Dedifferentiated amniotic fluid mesenchymal stem cell (primary cell): ENCODE results near the gene FRRS1.

Experiments
- DNase-seq: peaks from one replicate; pipeline ENCODE4 v3.0.0-alpha.2; 2016; ENCODE audit errors: extremely low spot score

FRRS1 gene

DNA sequence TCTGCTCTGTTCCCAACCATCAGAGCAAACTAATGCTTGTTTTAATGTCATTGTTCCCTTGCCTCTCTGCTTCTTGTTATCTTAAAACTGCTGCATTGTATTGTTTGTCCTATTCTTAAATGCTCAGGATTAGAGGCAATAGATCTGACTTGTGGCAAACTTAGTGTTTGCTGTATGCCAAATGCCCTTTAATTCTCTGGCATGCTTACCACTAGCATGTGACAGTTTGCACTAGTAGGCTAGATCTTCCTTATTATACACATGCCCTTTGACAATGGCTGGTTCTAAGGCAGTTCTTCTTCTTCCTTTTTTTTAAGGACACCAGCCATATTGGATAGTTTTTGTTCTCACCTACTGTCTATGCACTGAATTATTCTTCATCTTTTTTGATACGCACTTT is 90.4 kb downstream of the FRRS1 start:
- no peak for DNase-seq

DNA sequence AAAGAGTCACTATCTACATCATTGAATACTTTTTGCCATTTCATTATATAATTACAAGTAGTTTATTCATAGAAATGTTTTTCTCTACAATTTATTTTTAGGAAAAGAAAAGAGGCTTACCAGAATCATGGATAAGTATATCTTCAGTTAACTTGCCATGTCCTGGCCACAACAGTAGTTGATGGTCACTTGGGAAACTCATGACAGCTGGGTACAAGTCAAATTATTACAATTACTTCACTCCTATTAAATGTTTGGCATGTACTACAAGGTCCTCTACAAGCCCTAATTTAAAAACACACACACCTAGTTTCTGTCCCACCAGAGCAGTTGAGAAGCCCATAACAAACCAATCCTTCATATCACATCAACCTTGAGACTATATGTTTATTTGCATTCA is 91.1 kb downstream of the FRRS1 start:
- DNase-seq = no peak

DNA sequence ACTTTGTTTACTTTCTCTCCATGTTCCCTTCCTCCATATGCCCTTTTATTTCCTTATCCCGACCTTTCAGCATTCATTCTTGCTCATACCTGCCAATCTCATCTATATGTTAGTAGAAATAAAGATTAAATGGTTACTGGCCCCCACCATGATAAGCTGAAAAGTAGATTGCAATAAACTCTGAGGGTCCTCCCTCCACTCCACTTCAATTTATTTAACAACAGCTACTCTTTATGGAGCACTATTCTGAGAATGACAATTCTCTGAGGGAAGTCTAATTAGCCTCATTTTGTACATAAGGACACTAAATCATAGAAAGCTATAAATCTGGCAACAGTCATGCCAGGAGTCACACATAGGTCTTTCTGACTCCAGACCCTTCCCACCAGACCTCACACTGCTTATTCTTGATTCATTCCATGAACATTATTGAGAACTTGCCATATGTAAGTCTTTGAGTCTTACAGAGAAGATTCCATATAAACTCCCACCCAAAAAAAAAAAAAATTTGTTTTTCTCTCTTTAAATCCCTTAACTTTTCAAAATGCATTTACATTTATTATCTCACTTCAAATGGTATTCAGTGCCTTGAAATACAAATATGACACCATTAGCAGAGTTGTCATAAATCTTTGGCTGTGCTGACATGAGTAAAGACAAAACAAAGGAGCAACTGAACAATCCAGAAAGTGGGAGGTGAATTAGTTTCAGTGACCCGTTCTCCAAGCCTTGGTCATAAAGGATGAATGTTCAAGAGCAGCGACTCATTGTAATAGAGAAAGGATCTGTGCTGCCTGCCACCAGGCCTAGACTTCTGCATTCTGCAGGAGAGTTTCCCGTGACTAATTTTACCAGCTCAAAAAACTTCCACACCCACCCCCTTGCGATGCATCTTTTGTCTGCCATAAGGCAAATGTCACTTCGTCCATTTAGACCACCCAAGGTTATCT is 92.0 kb downstream of the FRRS1 start:
- DNase-seq = no peak

DNA sequence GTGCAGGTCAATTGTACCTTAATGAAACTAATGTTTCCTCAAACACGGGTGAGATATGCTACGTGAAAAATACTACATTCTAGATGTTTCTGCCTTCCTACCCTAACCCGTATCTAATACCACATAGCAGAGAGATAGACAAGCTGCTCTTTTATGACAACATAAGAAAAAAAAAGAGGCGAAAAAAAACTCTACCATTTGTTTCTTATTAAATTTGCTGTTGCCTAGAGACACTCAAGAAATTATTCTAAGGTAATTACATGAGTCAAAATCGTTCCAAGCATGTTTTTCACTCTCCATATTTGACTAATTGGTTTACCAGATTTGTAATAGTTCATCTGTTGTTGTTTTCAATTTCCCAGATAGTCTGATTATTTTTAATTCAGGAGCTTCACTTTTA is 93.1 kb downstream of the FRRS1 start:
- DNase-seq = no peak

DNA sequence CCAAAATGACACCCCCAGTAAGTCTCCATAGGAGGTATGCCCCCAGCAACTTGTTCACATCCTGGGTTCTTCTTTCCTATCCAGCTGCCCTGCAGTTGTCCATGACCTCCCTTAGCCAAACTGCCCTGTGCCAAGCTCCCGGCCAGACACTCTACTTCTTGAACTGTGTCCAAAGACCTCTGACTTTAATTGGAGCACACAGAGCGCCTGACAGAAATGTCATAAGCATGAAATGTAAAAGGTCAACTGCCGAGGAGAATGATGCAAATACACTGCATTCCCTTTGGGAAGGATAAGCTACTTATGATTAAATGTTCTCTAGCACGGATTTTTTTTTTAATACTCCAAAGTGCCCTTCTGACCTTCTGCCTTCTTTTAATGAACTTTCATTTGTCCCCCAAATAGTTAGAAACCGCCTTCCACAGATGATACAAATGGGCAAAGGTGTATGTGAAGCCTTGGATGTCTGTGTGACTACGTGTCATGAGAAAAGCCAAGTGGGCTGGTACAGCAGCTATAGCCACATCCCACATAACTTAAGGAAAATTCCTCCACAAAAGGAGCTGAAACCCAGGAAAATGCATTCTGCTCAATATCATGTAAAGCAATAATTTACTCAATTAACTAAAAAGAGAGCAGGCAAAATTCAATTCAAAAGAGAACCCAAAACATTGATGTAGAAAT is 93.8 kb downstream of the FRRS1 start:
- no peak for DNase-seq

DNA sequence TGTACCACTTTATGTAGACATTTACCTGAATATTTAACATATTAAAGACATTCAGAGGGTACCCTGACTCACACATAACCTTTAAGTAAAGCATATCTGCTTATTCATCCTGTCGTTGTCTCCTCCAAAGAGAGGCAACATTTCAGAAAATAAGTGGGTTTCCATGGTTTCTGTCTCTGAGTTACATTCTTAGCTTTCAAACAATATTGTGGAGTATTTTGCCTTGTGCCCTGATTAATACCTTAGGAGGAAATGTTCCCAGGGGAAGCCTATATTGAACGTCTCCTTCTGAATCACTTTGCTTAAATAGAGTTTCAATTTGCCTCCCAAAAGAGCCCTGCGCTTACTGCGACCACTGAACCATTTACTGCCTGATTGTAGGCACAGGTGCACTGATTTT is 94.4 kb downstream of the FRRS1 start:
- no peak for DNase-seq

DNA sequence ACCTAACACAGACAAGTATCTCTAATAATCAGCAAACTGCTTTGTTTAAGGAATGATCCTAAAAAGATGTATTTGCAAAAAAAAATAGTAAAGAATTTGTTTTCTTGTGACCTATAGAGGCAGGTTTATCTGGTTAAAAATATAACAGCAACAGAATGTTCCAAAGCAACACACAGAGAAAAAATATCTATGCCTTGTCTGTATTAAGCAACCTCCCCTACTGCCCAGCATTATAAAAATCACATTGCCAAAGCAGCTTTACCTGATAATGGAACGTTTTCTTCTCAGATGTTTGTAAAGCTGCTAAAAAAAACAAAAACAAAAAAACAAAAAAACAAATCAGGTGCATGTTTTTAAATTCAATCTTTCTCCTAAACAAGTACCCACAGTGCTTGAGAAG is 95.9 kb downstream of the FRRS1 start:
- DNase-seq = no peak

DNA sequence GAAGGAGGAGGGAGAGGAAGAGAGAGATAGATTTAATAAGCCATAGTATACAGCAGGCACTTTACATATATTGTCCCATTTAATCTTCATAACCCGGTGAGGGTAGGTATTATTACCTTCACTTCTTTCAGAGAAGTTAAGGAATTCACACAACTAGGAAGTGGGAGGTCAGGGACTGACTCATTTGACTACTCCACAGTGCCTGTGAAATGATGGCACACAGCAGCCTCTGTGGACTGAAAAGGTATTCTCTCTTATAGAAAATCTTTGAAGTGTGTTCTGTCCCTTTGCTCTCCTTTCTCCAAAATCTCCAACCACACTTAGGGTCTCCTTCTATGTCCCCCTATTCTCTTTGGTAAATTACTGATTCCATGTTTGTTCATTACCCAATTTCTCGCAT is 96.6 kb downstream of the FRRS1 start:
- no peak for DNase-seq

DNA sequence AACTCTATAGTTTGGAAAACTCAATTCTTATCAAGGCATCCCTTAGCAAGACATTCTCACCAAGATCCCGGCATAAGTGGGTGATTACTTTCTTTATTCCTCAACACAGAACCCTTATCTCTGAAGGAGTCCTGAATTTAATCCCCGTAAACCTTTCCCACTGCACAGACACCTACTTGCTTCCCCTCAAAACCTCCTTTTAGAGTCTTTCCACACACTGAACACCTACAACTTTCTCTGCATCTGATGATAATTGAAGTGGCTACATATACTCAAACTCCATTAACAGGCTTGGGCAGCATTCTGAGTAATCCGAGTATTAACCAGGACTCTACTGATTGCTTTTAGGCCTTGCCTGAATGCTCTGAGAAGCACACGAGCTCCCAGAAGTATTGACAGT is 97.1 kb downstream of the FRRS1 start:
- no peak for DNase-seq

DNA sequence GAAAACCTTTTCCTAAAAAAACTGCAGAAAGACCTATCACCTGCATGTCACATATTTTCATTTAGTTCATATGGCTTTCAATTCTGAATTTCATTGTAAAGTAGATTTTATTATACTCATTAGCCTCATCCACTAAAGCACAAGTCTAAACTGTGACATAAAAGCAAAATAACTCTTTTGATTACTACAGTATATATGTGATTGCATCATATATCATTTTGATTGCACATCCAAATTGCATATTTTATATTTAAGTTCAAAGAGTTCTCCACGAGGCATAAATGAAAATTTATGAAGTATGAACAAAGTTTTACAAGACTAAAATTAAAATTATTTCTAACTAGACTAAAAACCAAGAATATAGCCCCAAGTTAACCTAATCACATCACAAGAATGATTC is 101.2 kb downstream of the FRRS1 start:
- no peak for DNase-seq

DNA sequence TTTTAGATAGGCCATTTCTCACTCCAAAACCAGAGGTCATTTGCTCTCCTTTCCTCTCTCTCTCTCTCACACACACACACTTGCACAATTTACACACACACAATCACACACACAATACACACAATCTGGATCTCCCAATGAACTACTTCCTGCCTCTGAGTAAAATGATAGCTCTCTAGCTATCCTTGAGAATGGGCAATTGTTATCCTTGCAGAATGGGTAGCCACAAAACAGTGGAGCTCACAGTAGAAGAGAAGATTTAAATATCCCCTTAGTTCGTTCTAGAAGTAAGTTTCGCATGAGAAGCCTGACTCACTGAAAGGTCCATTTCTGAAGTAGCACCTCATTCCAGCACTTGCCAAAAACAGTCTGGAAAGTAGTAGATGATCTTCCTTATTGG is 102.9 kb downstream of the FRRS1 start:
- DNase-seq = no peak

DNA sequence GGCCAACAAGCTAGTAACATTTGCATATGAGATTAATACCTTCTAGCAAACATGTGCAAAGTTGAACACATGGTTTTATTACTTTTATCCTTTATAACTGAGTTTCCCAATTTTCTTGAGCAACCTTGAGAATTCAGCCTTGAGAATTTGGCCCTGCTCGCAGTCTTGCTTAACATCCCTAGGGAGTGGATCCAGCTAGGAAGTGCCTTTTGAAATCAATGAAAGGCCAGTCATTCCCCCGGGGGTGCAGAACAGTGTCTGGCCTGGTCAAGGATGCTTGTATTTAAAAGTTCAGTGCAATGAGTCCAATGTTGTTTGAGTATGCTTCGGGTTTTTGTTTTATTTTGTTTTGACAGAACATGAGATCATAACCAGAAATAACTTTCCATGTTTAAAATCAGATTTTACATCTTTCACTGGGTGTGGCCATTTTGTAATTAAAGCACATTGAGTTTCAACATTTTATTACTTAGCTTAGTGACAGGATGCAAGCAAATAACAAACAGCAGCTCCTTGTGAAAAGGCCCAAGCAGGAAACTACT is 103.8 kb downstream of the FRRS1 start:
- DNase-seq = peak; percentile 84

DNA sequence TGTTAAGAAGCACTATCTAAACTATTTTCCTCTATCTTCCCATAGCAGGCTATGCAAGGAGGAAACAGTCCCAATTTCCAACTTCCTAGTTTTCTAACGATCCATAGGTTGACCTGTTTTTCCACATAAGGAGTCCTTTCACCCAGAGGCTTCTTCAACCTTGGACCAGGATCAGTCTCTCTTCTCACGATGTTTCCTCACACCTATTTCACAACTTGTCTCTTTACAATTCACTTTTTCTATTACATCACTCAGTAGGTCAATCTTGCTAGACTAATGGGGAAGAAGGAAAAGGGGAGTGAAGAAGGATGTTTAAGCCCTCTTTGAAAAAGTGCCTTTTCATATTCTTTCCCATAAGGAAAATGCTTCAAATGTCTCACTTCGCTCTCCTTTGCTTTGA is 104.7 kb downstream of the FRRS1 start:
- DNase-seq = no peak

DNA sequence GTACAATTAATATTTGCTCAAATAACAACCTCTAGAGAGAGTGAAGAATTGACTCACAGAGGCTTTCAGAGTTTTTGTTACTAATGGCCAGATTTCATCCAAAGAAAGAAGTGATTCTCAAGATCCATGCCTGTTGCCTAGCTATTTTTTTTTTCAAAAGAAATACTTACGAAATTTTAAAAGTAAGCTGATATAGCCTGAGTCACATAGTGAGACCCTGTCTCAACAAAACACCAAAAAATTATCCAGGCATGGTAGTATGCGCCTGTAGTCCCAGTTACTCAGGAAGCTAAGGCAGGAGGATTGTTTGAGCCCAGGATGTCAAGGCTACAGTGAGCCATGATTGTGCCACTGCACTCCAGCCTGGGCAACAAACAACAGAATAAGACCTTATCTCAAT is 105.9 kb downstream of the FRRS1 start:
- no peak for DNase-seq

DNA sequence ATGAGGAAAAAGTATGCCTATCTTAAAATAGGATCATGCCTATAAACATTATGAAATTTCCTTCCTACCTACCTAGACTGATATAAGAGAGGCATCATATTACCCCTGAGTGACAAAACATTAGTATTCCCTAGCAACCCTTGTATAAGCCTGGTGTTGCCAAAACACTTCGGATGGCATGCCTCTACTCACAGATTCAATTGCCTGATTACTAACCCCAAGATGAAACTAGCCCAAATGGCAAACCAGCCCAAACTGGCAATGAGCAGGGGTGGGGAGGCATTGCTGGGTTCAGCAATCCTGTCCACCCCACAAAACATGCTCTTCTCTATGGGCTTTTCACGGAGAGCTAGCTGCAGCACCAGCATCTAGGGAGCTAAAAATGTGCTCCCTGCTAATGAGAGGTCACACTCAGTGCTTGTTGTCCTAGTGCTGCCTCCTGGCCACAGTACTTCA is 106.7 kb downstream of the FRRS1 start:
- DNase-seq = peak; percentile 44
